ENCODE measurements around the gene TNS2. TPM values are rescaled to one million over a fixed set of nuclear protein-coding genes. Genes with fewer than 3 reads are reported as not detected.

Gene TNS2
- total and polyA plus RNA-seq, 2 donors (not counting 1 experiment from before 2014, with no cell fraction given) = 0.60 to 1.3 TPM

- Histone ChIP-seq H3K9me3 (ENCODE audit: control extremely low read depth in 1 of 3, control insufficient read depth in 2 of 3, insufficient read depth in 1 of 3, low read length in 2 of 3) (peaks cover 0 to 3% (median 0%) of the 10 kb centered on the region in 3 donors), H3K27ac (ENCODE audit: low read length in 2 of 2) (no peak overlapping the region), H3K4me2 (replicated peaks; ENCODE audit: low read depth, low read length, poor library complexity, severe bottlenecking) (no peak overlapping the region), H3K27me3 (replicated peaks in 1 of 4; ENCODE audit: control extremely low read depth in 1 of 4, control insufficient read depth in 3 of 4, insufficient read depth in 4 of 4, low read length in 3 of 4) (peaks cover 0 to 9% (median 0%) of the 10 kb centered on the region in 4 experiments), H3K36me3 (replicated peaks in 1 of 2; ENCODE audit: control extremely low read depth in 1 of 2, control insufficient read depth in 1 of 2, extremely low read depth in 1 of 2, insufficient read depth in 2 of 2, low read length in 1 of 2) (peaks cover 0 to 34% of the 10 kb centered on the region in 2 experiments), H2AFZ (ENCODE audit: insufficient read depth, low read depth, low read length, poor library complexity, severe bottlenecking) (no peak overlapping the region), H3K4me1 (ENCODE audit: control insufficient read depth in 2 of 2, insufficient read depth in 2 of 2, low read length in 2 of 2) (no peaks in the 10 kb centered on the region), H3K9ac (ENCODE audit: low read length) (no peak overlapping the region), H3K4me3 (ENCODE audit: control extremely low read depth in 1 of 5, extremely low read depth in 1 of 5, insufficient read depth in 1 of 5, low read depth in 2 of 5, low read length in 4 of 5) (no peak overlapping the region), H3K79me2 (ENCODE audit: control insufficient read depth, insufficient read depth, low read length) (no peaks in the 10 kb centered on the region), H4K20me1 (ENCODE audit: control insufficient read depth, insufficient read depth, low read length, poor library complexity, severe bottlenecking) (peaks cover 20% of the 10 kb centered on the region)
- Mint-ChIP-seq H3K4me1 (peaks cover 4% of the 10 kb centered on the region), H3K4me3 (no peak overlapping the region), H3K27ac (no peak overlapping the region), H3K9me3 (ENCODE audit: insufficient read depth) (no peaks in the 10 kb centered on the region), H3K27me3 (no peaks in the 10 kb centered on the region)
- no peak for DNase-seq
- 96% methylated on average over 14 of the region's 14 CpGs for WGBS (ENCODE audit: insufficient coverage)
- POLR2A ChIA-PET = interaction anchor here (0.7 kb wide), 1 partner anchor 18 kb away, joined by 4 read pairs; no protein-coding TSS in a partner anchor
- no peak for ATAC-seq (ENCODE audit: low read depth)
- CTCF ChIA-PET = interaction anchor here (0.5 to 14.1 kb wide), 6 partner anchors 8 to 260 kb away, joined by 3 to 344 read pairs (median 32); partner anchors contain the start of genes IGFBP6, SOAT2 and SPRYD3
- intact Hi-C loops (cut with micrococcal nuclease) = no loop called here
- TF ChIP-seq, protein P1, sequence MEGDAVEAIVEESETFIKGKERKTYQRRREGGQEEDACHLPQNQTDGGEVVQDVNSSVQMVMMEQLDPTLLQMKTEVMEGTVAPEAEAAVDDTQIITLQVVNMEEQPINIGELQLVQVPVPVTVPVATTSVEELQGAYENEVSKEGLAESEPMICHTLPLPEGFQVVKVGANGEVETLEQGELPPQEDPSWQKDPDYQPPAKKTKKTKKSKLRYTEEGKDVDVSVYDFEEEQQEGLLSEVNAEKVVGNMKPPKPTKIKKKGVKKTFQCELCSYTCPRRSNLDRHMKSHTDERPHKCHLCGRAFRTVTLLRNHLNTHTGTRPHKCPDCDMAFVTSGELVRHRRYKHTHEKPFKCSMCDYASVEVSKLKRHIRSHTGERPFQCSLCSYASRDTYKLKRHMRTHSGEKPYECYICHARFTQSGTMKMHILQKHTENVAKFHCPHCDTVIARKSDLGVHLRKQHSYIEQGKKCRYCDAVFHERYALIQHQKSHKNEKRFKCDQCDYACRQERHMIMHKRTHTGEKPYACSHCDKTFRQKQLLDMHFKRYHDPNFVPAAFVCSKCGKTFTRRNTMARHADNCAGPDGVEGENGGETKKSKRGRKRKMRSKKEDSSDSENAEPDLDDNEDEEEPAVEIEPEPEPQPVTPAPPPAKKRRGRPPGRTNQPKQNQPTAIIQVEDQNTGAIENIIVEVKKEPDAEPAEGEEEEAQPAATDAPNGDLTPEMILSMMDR (IDR thresholded peaks at IDR 0.05) = no peak
- TF ChIP-seq EZH2 (IDR thresholded peaks at IDR 0.05; ENCODE audit: borderline replicate concordance, insufficient read depth, low read depth, low read length, poor library complexity, severe bottlenecking) = no peak
These were observed 13.3 kb downstream of the TNS2 start for GRCh38 chr12:53062977-53063707.
